ENCODE results near the gene CASK. TPM values are rescaled to one million over a fixed set of nuclear protein-coding genes. Genes with fewer than 3 reads are reported as not detected.
"Not testable (repeated sequence)": the region's sequence is repeated elsewhere in the genome, so short reads cannot be mapped to it uniquely, and the experiment has no call there.

The CASK gene
- total and polyA plus RNA-seq, 9 of the 15 experiments (the other 6 are each of a cell fraction or from before 2014, with no cell fraction given): 1.3 to 7.4 (median 5.2) TPM

- intact Hi-C loops (cut with micrococcal nuclease); H3K27ac ChIP-seq (ENCODE audit: extremely low read depth, low read depth, low read length): not testable (repeated sequence)
- 21% methylated on average over 13 of the region's 15 CpGs for WGBS (ENCODE audit: insufficient coverage, low coverage, missing lambda C conversion rate)
Observed at GRCh38 chrX:41676361-41676760, 247.0 kb downstream of the CASK start.

GRCh38 chrX:41672643-41673042 lies 250.7 kb downstream of the CASK start:
- Histone ChIP-seq H3K9ac (ENCODE audit: insufficient read depth in 1 of 2, low read depth in 2 of 2, low read length in 2 of 2) (no peak overlapping the region), H3K4me1 (replicated peaks in 1 of 2; ENCODE audit: control insufficient read depth in 2 of 2, insufficient read depth in 2 of 2, low read length in 2 of 2) (no peaks in the 10 kb centered on the region), H3K36me3 (ENCODE audit: control insufficient read depth, insufficient read depth, low read length) (no peaks in the 10 kb centered on the region), H3K27me3 (ENCODE audit: control insufficient read depth in 2 of 2, insufficient read depth in 2 of 2, low read length in 2 of 2) (no peaks in the 10 kb centered on the region), H3K9me1 (ENCODE audit: control insufficient read depth, insufficient read depth, low read length) (no peaks in the 10 kb centered on the region), H3K79me2 (ENCODE audit: control insufficient read depth, insufficient read depth, low read length) (no peaks in the 10 kb centered on the region), H3K4me3 (no peak overlapping the region), H3K9me3 (replicated peaks; ENCODE audit: control insufficient read depth, insufficient read depth, low read depth, low read length) (no peaks in the 10 kb centered on the region), H3K4me2 (ENCODE audit: insufficient read depth, low read length) (no peak overlapping the region), H3K27ac (ENCODE audit: extremely low read depth, low read depth, low read length) (no peak overlapping the region), H2AFZ (ENCODE audit: low read depth, low read length) (no peak overlapping the region), H4K20me1 (replicated peaks; ENCODE audit: control insufficient read depth, insufficient read depth, low read length) (no peaks in the 10 kb centered on the region)
- ChIA-PET CTCF (ENCODE audit: low intra/inter-chr PET ratio) (no interaction called here), POLR2A (no interaction called here)
- intact Hi-C loops (cut with micrococcal nuclease): no loop called here
- 25% methylated on average over 1 of the region's 1 CpG for WGBS (ENCODE audit: insufficient coverage, low coverage, missing lambda C conversion rate)
- FAIRE-seq: no peak
- in situ Hi-C loops (cut with MboI): no loop called here
- BruUV-seq (replicated peaks): no TSS peak
- ATAC-seq: no peak
- TF ChIP-seq DMBX1 (CRISPR knock-in tag; IDR thresholded peaks at IDR 0.05; ENCODE audit: borderline replicate concordance): no peak
- TF ChIP-seq MAFG (tag; conservative IDR thresholded peaks at IDR 0.05): no peak
- TF ChIP-seq NR1H2 (CRISPR knock-in tag; IDR thresholded peaks at IDR 0.05): no peak
- no peak for TF ChIP-seq ETV5 (CRISPR knock-in tag; IDR thresholded peaks at IDR 0.05; ENCODE audit: low read depth)
- no peak for TF ChIP-seq PPARD (CRISPR knock-in tag; IDR thresholded peaks at IDR 0.05)
- no peak for DNase-seq (ENCODE audit: extremely low read depth in 1 of 4, low spot score in 3 of 4)

More at GRCh38 chrX:41676361-41676760, 247.0 kb downstream of the CASK start:
- H3K4me2 ChIP-seq (ENCODE audit: insufficient read depth, low read length); H2AFZ ChIP-seq (ENCODE audit: low read depth, low read length); H3K27me3 ChIP-seq (ENCODE audit: control insufficient read depth in 2 of 2, insufficient read depth in 2 of 2, low read length in 2 of 2); in situ Hi-C loops (cut with MboI); H3K4me3 ChIP-seq; H3K36me3 ChIP-seq (ENCODE audit: control insufficient read depth, insufficient read depth, low read length); H3K4me1 ChIP-seq (replicated peaks in 1 of 2; ENCODE audit: control insufficient read depth in 2 of 2, insufficient read depth in 2 of 2, low read length in 2 of 2); H4K20me1 ChIP-seq (replicated peaks; ENCODE audit: control insufficient read depth, insufficient read depth, low read length); H3K9ac ChIP-seq (ENCODE audit: insufficient read depth in 1 of 2, low read depth in 2 of 2, low read length in 2 of 2); CTCF ChIA-PET (ENCODE audit: low intra/inter-chr PET ratio); DNase-seq (ENCODE audit: extremely low read depth in 1 of 4, low spot score in 3 of 4); POLR2A ChIA-PET; H3K79me2 ChIP-seq (ENCODE audit: control insufficient read depth, insufficient read depth, low read length); H3K9me3 ChIP-seq (replicated peaks; ENCODE audit: control insufficient read depth, insufficient read depth, low read depth, low read length); H3K9me1 ChIP-seq (ENCODE audit: control insufficient read depth, insufficient read depth, low read length); ATAC-seq; BruUV-seq (replicated peaks); FAIRE-seq: not testable (repeated sequence)
